Suppressor macrophage treated with lipopolysaccharide for 1 hour (primary cell): ENCODE data around the gene GPX6.
"Not testable (repeated sequence)": the region's sequence is repeated elsewhere in the genome, so short reads cannot be mapped to it uniquely, and the experiment has no call there.

Experiments
- DNase-seq, 3 donors: peaks; one replicate each; pipeline ENCODE4 v3.0.0-alpha.2; 2020 to 2022

GPX6 gene, protein sequence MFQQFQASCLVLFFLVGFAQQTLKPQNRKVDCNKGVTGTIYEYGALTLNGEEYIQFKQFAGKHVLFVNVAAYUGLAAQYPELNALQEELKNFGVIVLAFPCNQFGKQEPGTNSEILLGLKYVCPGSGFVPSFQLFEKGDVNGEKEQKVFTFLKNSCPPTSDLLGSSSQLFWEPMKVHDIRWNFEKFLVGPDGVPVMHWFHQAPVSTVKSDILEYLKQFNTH

DNA sequence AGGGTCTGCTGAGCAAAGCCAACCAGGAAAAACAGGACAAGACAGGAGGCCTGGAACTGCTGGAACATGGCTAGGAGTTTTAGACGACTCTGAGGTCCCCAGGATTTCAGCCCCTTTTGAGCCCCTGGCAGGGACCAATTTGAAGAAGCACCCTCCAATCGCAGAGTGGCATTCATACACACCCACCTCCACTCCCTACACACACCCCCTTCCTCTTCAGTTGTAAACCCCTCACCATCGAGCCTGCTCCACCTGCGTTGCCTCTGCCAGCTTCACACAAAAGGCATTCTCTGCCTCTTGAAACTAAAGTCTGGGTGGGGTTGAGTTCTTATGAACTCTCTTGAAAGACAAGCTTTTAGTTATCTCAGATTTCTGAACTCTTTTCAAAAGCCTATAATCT is at the start of gene GPX6:
GPX6 (minus strand) TSS at position 118 of the 400 bp plus-strand sequence; CDS start at position 68, 50 bp downstream.
- no peak for DNase-seq

DNA sequence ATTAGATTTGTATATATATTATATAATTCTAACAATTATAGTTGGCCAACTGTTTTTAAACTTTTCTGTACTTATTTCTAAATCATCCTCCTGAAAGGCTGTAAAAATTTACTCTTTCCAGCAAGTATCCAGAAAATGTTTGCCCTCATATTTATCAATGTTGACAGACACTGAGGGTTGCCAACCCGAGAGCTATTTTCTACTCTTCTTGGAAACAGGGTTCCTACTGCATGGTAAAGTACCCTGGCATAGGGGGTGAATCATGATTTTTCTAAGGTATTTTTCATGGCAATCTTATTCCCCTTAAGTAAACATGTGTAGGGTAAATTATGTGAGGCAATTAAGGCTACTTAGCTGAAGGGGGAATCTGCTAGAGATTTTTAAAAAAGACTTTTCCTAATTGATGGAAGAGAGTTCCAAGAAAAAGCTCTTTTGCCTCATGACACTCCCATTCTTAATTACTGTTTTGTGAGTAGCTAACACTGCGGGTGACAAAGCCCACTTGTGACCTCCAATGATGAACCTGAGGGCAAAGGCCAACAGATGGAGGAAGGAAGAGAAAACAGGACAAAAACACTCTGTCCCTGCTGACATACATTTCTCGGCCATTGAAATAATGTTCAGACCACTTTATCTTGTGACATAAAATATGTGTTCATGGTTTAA is 48.0 kb upstream of the GPX6 start:
- DNase-seq, result no peak

DNA sequence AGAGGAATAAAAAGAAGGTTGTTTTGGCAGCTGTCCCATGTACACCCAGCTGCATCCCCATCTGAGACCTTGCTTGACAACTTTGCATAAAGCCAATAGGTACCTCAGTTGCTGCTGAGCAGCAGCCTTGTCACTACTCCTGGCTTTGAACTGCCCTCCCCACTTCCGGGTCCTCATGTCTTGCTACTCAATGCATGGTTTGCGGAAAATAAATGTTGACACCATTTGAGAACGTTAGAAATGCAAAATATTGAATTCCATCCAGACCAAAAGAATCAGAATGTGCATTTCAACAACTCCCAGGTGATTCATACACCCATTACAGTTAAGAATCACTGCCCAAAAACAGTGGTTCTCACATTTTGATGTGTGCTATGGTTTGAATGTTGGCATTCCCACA is 43.0 kb upstream of the GPX6 start:
- no peak for DNase-seq

DNA sequence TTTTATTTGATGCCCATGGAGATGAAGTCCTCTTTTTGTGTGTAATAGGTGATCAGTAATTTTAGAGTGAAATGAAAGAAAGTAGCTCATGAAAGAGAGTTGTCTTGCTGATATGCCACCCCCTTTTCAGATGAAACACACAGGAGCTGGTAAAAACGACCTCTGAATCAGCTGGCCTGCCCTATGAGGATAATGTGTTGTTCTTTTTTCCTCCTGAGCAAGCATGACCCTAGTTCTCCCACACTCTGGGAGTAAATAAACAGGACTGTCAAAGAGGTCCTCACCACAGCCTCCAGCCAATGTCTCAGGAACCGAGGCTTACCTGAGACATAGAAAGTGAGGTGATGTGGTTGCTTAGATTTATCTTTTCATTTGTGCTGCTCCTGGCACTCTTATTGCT is 39.5 kb upstream of the GPX6 start:
- DNase-seq, result no peak

DNA sequence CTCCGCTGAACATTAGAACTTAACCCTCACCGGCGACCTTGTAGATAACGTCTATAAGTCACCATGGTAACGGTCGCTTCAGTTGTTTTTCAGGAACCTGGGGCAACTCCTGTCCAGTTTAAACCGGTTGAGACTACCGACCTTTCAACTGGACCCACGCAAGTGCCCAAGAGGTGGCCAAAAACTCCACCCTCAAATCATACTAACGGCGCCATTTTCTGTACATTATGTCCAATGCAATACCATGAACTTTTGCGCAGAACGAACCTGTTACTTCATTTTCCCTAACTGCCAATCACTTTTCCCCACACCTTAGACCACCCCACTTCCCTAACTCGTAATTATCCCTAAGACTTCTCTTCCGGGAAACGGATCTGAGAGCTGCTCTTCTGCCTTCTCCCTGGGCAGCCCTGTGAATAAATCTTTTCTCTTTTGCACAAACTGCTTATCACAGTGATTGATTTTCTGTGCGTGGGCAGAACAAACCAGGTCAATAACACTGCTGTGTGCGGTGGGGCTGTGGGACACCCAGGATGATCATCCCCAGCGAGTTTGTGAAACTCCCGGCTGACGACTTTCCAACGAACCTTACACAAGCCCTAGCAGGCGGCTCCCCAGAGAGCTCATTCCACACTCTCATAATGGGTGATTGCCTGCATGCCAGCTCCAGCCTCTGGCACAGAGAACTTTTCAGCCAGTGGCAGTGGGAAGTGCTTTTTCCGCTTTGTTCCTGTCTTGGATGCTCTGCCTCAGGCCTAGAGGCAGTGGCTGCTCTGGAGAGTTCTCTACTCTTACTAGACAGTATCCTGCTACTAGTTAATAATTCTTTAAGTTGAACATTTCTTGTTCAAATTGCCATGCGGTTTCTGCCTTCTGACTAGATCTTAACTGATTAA is 38.6 kb upstream of the GPX6 start:
- DNase-seq, result no peak

DNA sequence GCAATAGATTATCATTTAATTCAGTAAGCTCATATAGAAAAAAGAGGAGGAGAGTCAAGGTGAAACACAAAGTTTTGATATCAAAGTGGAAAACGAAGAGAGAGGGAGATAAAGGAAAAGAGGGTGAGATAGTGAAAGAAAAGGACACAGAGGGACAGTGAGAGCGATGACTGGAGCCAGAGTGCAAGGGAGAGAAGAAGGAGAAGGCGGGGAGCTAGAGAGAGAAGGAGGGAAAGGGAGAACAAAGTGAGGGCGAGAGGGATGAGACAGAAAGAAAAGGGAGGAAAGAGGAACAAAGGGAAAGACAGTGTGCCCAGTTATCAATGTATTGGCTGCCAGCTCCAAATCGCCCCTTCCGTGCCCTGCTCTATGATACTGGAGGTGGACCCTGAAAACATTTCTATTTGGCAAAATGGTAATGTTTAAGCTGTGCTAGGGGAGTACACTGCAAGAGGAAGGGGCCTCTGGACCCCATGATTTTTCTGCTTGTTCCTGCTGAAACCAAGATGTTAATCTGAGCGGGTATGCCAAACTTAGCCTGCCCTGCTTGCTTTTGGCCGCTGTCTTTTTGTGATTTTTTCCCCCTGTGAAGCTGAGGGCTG is 37.9 kb upstream of the GPX6 start:
- DNase-seq, result no peak

DNA sequence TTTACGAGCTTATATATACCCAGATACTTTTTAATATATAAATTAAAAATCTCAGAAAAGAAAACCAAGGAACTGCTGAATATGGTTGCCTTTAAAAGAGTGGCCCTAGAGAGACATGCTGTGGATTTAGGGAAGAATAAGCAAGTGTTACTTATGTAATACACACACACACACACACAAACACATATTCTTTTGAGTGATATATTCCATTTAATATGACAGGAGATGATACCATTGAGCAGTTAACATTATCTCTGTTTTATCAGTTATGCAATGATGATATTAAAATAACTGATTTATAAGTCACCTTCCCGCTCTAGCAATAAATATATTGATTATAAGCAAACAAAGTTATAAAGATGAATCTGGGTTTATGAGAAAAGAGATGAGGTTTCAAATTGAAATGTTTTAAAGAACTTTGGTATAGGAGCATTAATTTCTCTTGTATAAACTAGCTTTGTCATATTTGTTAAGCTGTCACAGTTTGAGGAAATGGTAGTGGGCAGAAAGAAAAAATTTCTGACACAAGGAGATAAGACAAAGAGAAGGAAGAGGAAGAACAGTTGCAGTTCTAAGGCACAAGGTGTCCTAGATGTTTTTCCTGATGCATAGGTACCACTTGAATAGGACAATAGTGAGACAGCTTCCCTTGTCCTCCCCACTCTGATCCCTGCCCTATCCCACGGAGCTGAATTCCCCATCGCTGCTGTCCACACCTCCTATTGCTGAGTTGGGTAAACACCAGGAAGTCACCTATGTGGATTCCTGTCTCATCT is 36.5 kb upstream of the GPX6 start:
- DNase-seq, result no peak

DNA sequence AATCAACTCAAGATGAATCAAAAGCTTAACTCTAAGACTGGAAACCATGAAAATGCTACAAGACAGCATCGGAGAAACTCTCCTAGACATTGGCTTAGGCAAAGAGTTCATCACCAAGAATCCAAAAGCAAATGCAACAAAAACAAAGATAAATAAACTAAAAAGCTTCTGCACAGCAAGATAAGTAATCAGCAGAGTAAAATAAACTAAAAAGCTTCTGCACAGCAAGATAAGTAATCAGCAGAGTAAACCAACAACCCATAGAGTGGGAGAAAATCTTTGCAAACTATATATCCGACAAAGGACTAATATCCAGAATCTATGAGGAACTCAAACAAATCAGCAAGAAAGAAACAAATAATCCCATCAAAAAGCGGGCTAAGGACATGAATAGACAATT is 31.4 kb upstream of the GPX6 start:
- not testable (repeated sequence) for DNase-seq

DNA sequence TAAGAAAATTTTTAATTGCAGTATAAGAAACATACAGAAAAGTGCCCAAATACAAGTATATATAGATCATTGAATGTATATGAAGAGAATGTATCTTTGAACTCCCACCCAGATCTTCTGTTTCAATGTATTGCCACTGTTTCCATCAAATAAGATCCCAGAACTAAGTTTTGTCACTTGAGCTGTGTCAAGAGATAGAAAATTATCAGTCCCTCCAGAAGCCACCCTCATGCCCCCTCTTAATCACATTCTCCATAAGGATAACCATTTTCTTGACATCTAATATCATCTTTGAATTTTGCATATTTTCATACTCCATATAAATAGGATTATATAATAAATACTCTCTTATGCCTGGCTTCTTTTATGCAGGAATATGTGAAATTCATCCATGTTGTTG is 30.4 kb upstream of the GPX6 start:
- no peak for DNase-seq

DNA sequence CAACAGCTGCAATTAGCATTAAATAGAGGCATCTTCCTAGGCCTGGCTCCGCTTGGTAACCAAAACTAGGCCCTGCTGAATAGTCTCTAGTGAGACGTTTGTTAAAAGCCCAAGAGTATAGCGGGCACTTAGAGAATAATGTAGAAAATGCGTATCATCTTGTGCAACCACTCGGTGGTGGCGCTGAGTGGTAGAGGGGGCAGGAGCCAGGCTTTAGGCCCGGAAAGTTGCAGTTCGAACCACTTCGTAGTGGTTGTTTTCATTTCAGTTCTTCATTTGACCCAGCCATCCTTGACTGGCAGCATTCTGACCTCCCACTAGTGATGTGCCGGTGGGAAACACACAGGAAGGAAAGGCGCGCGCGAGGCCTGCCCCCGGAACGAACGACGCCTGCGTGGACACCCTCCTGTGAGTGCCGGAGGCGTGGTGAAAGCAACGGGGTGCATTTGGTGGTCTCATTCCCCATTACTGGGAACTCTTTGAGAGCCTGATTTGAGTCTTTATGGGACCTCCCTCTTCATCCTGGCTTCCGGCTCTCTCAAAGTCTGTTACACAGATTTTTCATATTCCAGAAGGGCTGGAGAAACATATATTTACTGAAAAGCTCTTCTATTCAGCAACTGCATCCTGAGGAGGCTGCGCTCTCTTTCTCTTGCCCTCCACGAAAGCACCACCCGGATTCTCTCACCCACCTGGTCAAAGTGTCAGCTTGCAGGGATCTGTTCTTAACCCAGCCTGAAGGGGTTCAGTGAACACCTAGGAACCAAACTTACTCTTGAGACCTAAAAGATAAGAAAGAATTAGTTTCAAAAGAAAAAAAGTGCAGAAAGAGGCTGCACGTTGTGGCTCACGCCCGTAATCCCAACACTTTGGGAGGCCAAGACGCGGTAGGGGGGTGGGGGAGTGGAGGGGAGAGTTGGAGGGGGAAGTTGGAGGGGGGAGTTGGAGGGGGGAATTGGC is 28.3 kb upstream of the GPX6 start:
- DNase-seq, result no peak

DNA sequence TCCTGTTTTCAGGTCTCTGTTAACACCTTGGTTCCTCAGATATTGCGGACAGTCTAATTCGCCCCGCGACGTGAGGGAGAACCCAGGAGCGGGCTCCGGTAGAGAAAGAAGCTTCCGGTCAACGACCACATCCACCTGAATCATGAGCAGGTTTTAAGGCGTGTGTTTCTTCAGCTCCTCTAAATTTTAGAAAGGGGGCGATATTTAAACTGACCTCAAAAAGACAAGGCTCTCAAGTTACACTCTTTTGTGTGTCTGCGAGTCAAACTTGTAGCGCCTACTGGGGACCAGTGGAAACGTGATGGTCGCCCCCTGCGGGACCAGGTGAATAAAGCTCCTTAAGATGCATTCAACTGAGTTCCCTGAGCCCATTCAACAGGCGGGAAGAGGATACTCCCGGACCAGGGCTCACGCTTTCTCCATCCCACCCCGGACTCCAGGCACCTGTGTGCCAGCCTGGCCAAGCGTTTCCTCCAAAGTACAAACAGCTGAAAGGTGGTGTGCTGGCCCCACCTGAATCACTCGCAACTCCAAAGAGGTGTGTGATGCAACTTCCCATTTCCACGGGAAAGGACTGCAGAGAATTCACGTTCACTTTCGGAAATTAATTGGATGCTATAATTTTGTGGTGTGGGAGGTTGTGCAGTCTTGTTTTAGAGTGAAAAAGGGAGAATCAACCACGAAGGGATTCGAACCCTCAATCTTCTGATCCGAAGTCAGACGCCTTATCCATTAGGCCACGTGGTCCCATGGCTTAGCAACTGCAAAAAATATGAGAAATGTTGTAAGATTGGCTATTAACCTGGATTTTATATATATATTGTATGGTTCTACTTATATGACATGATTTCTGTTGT is 27.1 kb upstream of the GPX6 start:
- DNase-seq, result peak; percentile 20 to 58 (median 39)

DNA sequence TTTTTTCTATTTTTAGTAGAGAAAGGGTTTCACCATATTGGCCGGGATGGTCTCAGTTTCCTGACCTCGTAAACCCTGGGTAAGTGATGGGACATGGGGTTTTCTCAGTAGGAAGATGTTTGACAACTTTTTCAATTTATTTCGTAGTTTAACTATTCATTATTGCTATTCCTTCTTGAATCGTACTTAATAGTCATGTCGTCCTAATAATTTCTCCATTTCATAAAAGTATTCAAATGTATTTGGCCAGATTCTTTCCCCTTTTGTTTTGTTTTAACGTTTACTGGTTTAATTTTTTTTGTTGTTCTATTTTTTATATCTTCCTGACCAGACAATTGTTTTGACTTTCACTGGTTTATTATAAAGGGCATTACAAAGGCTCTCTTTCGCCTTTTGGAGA is 26.4 kb upstream of the GPX6 start:
- DNase-seq, result no peak

DNA sequence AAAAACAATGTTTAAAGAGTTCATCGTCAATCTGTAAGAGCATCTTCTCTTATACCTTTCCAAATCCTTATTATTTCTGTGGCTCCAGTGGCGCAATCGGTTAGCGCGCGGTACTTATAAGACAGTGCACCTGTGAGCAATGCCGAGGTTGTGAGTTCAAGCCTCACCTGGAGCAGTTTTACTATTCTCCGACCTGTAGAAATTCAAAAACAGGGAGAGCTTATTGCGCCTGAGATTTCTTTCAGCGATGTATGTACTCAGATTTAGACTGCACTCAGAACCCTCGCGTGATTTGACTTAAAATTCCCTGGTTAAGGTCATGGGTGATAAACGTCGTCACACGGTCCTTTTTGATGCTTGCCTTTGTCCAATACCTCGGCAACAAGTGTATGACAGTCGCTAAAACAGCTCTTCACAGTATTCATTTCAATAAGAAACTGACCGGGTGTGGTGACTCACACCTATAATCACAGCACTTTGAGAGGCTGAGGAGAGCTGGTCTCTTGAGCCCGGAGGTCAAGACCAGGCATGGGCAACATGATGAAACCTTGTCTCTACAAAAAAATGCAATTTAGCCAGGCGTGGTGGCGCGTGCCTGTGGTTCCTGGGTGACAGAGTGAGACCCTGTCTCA is 22.0 kb upstream of the GPX6 start:
- DNase-seq, result no peak

DNA sequence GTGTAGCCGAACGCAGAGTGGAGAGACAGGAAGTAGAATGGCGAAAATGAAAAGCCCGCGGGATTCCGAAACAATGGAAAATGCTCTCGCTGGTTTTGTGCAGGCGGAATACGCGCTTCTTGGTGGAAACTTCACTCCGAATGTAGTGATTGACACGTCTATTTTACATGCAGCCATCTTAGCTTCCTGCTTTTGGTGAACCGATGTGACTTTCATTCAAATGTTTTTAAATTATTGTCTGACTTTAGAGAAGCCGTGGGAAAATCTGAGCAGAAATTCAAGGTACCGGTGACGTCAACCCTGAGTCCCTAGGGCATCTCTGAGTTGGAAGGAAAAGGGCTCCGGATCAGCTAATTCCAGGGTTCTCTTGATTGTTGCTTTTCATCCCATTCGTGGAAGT is 21.5 kb upstream of the GPX6 start:
- peak in 1 of 3 donors; percentile 1 for DNase-seq

DNA sequence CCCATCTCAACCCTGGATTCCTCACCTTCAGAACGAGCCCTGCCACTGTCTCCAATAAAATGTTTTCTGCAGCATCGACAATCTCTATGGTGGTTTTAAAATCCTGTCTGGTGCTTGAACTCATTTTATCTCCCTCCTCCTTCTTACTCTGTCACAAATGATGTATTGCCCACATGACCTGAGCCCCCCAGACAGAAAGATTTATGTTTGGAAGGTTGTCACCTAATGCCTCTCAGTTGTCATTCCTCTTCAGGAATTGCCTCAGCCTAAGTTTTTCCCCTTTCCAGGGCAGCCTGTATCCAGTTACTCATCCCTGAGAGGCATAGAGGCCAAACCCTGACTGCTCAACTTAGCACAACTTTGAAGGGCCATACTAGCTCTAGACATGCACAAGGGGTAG is 19.3 kb upstream of the GPX6 start:
- DNase-seq, result no peak

DNA sequence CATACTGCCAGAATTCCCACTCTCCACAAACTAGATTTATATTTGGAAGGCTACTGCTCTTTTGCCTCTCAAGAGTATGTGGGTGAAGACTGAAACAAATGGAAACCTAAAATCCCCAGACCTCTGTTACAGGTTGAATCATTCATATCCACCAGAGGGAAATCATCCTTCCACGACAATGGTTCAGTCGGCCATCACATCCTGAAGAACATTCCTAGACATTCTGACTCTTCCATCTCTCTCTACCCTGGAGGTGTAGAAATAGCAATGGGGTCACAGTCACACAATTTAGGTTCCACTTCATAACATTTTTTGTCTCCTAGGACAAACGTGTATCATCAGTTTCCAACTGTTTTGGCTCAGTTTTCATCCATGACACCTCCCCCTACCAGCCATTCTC is 18.7 kb upstream of the GPX6 start:
- no peak for DNase-seq

DNA sequence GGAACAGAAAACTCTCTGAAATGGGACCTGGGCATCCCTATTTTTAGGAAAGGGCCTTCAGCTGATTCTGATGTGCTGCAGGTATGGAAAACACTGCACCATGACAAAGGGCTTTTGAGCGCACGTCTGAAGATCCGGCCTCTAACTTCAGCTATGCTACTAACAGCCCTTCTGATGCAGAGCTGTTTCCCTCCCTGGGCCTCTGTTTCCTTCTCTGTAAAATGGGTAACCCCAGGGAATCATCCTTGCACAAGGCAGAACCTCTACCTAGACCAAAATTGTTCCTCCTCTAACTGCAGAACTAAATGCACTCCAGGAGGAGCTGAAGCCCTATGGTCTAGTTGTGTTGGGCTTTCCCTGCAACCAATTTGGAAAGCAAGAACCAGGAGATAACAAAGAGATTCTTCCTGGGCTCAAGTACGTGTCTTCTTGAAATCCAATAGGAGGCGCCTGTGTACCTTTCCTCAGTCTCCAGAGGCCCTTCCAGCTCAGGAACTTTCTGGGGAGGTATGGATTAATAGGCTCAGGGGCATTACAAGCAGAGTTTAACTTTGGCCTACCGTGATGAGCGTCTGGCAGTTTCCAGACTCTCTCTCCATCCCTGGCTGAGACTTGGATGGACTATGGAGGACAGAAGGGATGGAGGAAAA is 16.0 kb upstream of the GPX6 start:
- DNase-seq, result no peak

DNA sequence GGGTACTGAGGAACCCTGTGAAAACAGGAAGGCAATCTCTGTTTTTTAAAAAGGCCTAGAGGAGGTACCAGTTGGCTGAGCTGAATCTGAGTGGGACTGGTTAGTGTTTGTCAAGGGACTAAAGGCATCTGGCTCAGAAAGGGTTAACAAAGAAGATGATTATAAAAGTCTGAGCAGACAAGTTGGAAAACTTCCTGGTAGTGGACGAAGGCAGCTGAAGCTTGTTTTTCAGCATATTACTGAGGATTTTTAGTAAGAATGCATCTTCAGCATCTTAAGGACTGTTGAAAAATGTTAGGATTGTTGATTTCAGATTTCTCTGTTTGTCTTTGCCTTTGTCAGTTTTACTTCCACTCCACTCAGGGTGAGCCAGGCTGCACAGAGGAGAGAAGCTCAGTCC is 15.2 kb upstream of the GPX6 start:
- DNase-seq, result no peak

DNA sequence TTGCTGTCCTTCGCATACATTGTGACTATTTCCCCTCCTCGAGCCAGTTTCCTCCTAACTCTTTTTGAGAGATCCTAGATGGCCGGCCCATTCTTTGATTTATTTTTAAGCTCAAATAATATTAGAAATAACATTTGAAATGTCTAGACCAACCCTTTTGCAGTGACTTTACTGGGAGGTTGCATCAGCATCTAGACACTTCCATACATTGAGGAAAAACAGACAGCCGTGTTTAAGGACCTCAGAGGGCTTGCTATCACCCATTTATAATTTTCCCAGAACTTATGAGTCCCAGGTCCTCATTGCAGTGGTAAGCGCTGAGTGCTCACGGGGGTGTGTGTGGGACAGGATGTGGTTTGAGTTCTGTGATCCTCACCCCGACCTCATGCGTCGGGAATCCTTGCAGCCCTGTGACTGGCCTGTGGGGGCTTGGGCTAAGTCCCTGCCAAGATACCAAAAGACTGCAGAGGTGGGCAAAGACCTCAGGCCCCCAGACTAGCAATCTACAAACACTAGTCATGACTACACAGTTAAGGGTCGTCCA is 10.0 kb upstream of the GPX6 start, which contains the start of gene GPX5:
GPX5 (plus strand) TSS at position 386 of the 544 bp plus-strand sequence; CDS start at position 519, 133 bp downstream.
- DNase-seq, result no peak
